Stomach (tissue), 9 donors: ENCODE results near the gene ZNF32. TPM values are rescaled to one million over a fixed set of nuclear protein-coding genes. Genes with fewer than 3 reads are reported as not detected.

Experiments used
- DNase-seq, 2 donors: peaks; one replicate each; pipeline versions ENCODE4 v3.0.0 to v3.0.0-alpha.2; 2013 to 2019
- H3K27ac ChIP-seq, 5 donors: fragments of 200-600 bp in 4 of 5; sonication (generic) in 4 of 5; one replicate each; pipeline ENCODE4 v1.5.1; 2013 to 2019; ENCODE audit warnings: mild to moderate bottlenecking in 1 of 5, moderate library complexity in 1 of 5
- H3K27me3 ChIP-seq, 3 donors: fragments of 200-600 bp; sonication (generic); one replicate each; pipeline ENCODE4 v1.5.1; 2017 to 2019; ENCODE audit warnings: mixed run types in 1 of 3
- H3K36me3 ChIP-seq, 4 donors: fragments of 200-600 bp; sonication (generic); 1 replicate in 3 of 4; 2 replicates in 1 of 4; pipeline ENCODE4 v1.5.1; 2016 to 2019
- H3K4me1 ChIP-seq, 4 donors: fragments of 200-600 bp; sonication (generic); one replicate each; pipeline ENCODE4 v1.5.1; 2016 to 2019
- H3K4me3 ChIP-seq, 4 donors: fragments of 200-600 bp; sonication (generic) in 3 of 4; one replicate each; pipeline ENCODE4 v1.5.1; 2016 to 2019; ENCODE audit warnings: mild to moderate bottlenecking in 1 of 4
- H3K9me3 ChIP-seq, 4 donors: fragments of 200-600 bp; sonication (generic); one replicate each; pipeline ENCODE4 v1.5.1; 2016 to 2019
- EP300 ChIP-seq: sonication (generic); formaldehyde crosslinking; IDR thresholded peaks from one replicate; pipeline ENCODE4 v1.6.1; 2017; ENCODE audit warnings: antibody characterized with exemption
- POLR2A ChIP-seq, 4 donors: fragments of 450-650 bp; IDR thresholded peaks; one replicate each; pipeline ENCODE4 v1.6.1; 2016; ENCODE audit warnings: antibody characterized with exemption in 4 of 4, control low read depth in 2 of 4, mild to moderate bottlenecking in 1 of 4, moderate library complexity in 1 of 4
- POLR2AphosphoS5 ChIP-seq, 3 donors: sonication (generic); formaldehyde crosslinking; IDR thresholded peaks; one replicate each; pipeline ENCODE4 v1.6.1; 2016; ENCODE audit warnings: antibody characterized with exemption in 3 of 3
- WGBS, 5 donors: extraction: QIAGEN DNeasy Blood & Tissue Kit in 3 of 5; methylation state at CpG; one replicate each; pipeline versions ENCODE4 v1.1.5 to v1.1.7; 2013 to 2018; 5-methylcytosine and 5-hydroxymethylcytosine counted together
- intact Hi-C: fragments of 100-400 bp; cut with DNase I; formaldehyde crosslinking; loops from one replicate; pipeline ENCODE4 v1.15.1; 2023; ENCODE audit warnings: low total_unique reads
- polyA plus RNA-seq, 3 donors: library from polyadenylated mRNA; stranded (reverse); fragments of 200-250 nt; gene quantifications; one replicate each; pipeline ENCODE4 v1.2.3, GENCODE V29; 2013
- total RNA-seq, 5 donors: library from RNA; depleted of rRNA; stranded (reverse); fragments of >200 nt; gene quantifications; one replicate each; pipeline versions ENCODE4 v1.1.0 to v1.2.3, GENCODE V29; 2014 to 2016
- TF ChIP-seq, protein P1 (sequence below), 7 experiments: fragments of 450-650 bp in 4 of 7; fragments of 200-600 bp in 3 of 7; sonication (generic) in 3 of 7; IDR thresholded peaks; one replicate each; pipeline ENCODE4 v1.5.1; 2016 to 2019; ENCODE audit warnings: antibody characterized with exemption in 7 of 7, control low read depth in 2 of 7, mild to moderate bottlenecking in 1 of 7
- donor health status: healthy with polysubstance abuse.
- donor health status: Bipolar disorder and iron deficiency.
- donor health status: healthy.

Gene ZNF32
- total and polyA plus RNA-seq, 8 donors: 8.7 to 75.9 (median 51.2) TPM

DNA sequence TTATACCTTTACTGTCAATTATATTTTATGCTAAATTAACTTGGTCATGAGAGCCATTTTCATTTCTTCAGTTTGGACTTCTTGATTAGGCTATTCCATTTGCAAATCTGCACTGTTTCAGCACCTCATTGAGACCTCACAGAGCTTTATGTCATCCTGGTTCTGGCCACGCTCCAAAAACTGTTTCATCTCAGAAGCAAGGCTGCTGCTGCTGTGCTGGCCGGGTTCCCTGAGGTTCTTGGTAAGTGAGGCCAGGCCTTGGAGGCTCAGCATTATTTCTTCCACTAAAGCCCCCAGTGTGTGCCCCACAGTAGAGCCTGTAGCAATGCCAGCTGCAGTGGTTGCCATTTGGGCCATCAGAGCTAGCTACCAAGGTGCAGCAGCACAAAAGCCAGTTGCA lies 50.2 kb downstream of the ZNF32 start:
- Histone ChIP-seq H3K4me3 (no peak overlapping the region), H3K36me3 (no peaks in the 10 kb centered on the region), H3K27ac (no peak overlapping the region), H3K27me3 (no peaks in the 10 kb centered on the region), H3K4me1 (peaks cover 0 to 17% (median 13%) of the 10 kb centered on the region in 4 donors), H3K9me3 (no peaks in the 10 kb centered on the region)
- intact Hi-C loops: no loop called here
- WGBS, 5 donors: 69 to 73% (median 71%) methylated on average over 2 of the region's 2 CpGs
- no peak for TF ChIP-seq POLR2A (IDR thresholded peaks at IDR 0.05)
- TF ChIP-seq EP300: no peak
- TF ChIP-seq, protein P1, sequence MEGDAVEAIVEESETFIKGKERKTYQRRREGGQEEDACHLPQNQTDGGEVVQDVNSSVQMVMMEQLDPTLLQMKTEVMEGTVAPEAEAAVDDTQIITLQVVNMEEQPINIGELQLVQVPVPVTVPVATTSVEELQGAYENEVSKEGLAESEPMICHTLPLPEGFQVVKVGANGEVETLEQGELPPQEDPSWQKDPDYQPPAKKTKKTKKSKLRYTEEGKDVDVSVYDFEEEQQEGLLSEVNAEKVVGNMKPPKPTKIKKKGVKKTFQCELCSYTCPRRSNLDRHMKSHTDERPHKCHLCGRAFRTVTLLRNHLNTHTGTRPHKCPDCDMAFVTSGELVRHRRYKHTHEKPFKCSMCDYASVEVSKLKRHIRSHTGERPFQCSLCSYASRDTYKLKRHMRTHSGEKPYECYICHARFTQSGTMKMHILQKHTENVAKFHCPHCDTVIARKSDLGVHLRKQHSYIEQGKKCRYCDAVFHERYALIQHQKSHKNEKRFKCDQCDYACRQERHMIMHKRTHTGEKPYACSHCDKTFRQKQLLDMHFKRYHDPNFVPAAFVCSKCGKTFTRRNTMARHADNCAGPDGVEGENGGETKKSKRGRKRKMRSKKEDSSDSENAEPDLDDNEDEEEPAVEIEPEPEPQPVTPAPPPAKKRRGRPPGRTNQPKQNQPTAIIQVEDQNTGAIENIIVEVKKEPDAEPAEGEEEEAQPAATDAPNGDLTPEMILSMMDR (IDR thresholded peaks at IDR 0.05): no peak
- no peak for TF ChIP-seq POLR2AphosphoS5 (IDR thresholded peaks at IDR 0.05)
- DNase-seq: peak in 1 of 2 donors; percentile 60

DNA sequence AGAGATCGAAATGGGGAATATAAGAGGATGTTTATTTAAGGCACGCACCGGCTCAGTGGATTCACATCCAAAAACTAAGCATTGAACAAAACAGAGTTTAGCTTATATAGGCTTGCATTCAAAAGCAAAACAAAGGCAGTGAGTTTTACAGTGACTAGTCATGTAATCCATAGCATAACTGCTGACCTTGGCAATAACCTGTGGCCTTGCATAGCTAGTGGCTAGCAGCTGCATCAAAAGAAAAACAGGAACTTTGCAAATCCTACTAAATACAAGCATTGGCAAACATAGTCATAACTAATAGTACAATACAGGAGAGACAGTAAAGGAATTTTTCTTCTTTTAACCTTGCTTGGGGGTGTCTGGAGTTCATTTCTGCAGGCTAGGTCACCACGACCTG lies 52.1 kb downstream of the ZNF32 start:
- intact Hi-C loops: no loop called here
- DNase-seq: no peak
- Histone ChIP-seq H3K4me1 (peaks cover 0 to 17% (median 13%) of the 10 kb centered on the region in 4 donors), H3K4me3 (no peak overlapping the region), H3K9me3 (peaks cover 0 to 4% (median 0%) of the 10 kb centered on the region in 4 donors), H3K27ac (no peak overlapping the region), H3K27me3 (no peaks in the 10 kb centered on the region), H3K36me3 (no peaks in the 10 kb centered on the region)
- 80 to 87% (median 85%) methylated on average over 4 of the region's 4 CpGs for WGBS, 5 donors
- TF ChIP-seq POLR2A (IDR thresholded peaks at IDR 0.05) (no peak), POLR2AphosphoS5 (IDR thresholded peaks at IDR 0.05) (no peak), EP300 (no peak)
- TF ChIP-seq, protein P1 (IDR thresholded peaks at IDR 0.05): no peak

DNA sequence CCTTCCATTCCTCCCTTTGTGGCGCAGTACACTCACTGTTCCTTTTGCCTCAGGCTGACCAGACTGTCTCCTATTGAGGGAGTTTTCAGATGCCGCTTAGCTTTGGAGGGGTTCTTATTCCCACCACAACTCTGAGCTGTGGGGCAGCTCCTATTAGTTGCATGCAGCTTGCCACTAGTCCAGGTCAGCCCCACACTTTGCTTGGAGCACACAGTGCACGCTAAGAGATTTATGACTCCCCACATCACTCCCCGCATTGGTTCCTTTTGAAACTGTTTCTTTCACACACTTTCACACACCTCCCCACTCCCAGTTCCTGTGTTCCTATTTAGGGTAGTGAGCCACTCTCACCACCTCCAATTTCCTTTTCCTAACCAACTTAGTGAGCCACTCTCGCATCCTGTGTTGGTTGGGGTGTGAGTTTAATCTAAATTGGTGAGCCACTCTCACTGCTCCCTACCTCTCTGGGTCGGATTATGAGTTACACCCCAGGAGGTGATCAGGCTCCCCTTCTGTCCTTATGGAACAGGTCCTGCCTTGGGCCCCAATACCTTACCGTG lies 52.9 kb downstream of the ZNF32 start:
- TF ChIP-seq POLR2A (IDR thresholded peaks at IDR 0.05): no peak
- TF ChIP-seq, protein P1 (IDR thresholded peaks at IDR 0.05): no peak
- no peak for TF ChIP-seq EP300
- no peak for TF ChIP-seq POLR2AphosphoS5 (IDR thresholded peaks at IDR 0.05)
- Histone ChIP-seq H3K36me3 (no peaks in the 10 kb centered on the region), H3K4me1 (peaks cover 0 to 17% (median 13%) of the 10 kb centered on the region in 4 donors), H3K27me3 (no peaks in the 10 kb centered on the region), H3K9me3 (peaks cover 0 to 9% (median 0%) of the 10 kb centered on the region in 4 donors), H3K27ac (no peak overlapping the region), H3K4me3 (no peak overlapping the region)
- no peak for DNase-seq
- intact Hi-C loops: no loop called here
- WGBS, 5 donors: 70 to 80% (median 74%) methylated on average over 6 to 7 of the region's 7 CpGs

DNA sequence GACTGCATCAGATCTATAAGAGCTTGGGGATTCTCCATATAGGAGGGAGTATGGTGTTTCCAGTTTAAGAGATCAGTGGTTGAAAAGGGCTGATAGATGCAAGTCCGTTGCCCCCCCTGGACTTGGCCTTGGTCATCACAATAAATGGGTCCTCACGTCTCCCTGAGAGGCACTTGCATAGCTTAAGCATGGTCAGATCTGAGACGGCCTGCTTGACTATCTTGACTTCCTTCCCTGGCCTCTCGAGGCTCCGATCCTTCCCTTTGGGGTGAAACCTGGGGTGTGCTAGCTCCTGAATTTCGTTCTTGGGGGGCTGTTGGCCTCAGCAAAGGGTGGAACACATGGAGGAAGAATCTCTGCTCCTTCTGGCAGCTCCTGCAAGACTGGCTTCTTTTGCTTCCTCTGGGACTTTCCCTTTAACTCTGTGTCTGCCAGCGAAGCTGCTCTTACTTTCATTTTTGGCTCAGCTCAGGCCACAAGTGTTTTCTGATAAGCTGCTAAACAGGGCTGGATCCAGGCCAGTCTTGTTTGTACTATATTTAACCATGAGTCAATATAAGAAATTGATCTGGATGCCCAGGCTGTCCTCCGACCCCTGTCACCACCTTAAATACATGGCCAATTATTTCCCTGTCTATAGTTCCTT lies 53.6 kb downstream of the ZNF32 start:
- peak overlapping the region; percentile 18 to 35 (median 30) for H3K4me3 ChIP-seq
- peak; percentile 46 to 80 for DNase-seq

More for the DNA sequence above, 53.6 kb downstream of the ZNF32 start:
- Histone ChIP-seq H3K27ac (no peak overlapping the region), H3K27me3 (no peaks in the 10 kb centered on the region), H3K9me3 (peaks cover 0 to 9% (median 0%) of the 10 kb centered on the region in 4 donors), H3K36me3 (no peaks in the 10 kb centered on the region), H3K4me1 (peaks cover 0 to 17% (median 13%) of the 10 kb centered on the region in 4 donors)
- TF ChIP-seq EP300 (no peak), POLR2AphosphoS5 (IDR thresholded peaks at IDR 0.05) (no peak), POLR2A (IDR thresholded peaks at IDR 0.05) (no peak)
- TF ChIP-seq, protein P1 (IDR thresholded peaks at IDR 0.05): no peak
- WGBS, 5 donors: 6 to 16% (median 7%) methylated on average over 6 to 8 of the region's 8 CpGs
- intact Hi-C loops: no loop called here

Other genes with a start within 250 kb of the ZNF32 start
- gene HNRNPF, start 239.7 kb downstream of the ZNF32 start, total RNA-seq: 100 to 1,000 TPM in 2 of 5 donors, 10 to 100 TPM in 3; 36.2 to 169 (median 87.0) TPM
- gene HNRNPF, start 239.7 kb downstream of the ZNF32 start, polyA plus RNA-seq: 100 to 1,000 TPM in 1 of 3 donors, 10 to 100 TPM in 2; 74.7 to 131 (median 87.5) TPM
- gene ZNF487, start 211.8 kb downstream of the ZNF32 start, total RNA-seq: 10 to 100 TPM in 1 of 5 donors, 1 to 10 TPM in 3, under 1 TPM in 1; 0.45 to 11.0 (median 4.8) TPM
- 1 to 10 TPM; 3.7 to 8.4 (median 4.3) TPM for gene ZNF487, start 211.8 kb downstream of the ZNF32 start, polyA plus RNA-seq
- 10 to 100 TPM in 1 of 5 donors, 1 to 10 TPM in 2, not detected in 2; 4.0 to 37.5 (median 5.2) TPM for gene ZNF239, start 74.3 kb downstream of the ZNF32 start, total RNA-seq
- 1 to 10 TPM; 1.4 to 1.9 (median 1.6) TPM for gene ZNF239, start 74.3 kb downstream of the ZNF32 start, polyA plus RNA-seq
- gene ZNF485, start 42.4 kb downstream of the ZNF32 start, total RNA-seq: 10 to 100 TPM in 1 of 5 donors, 1 to 10 TPM in 3, not detected in 1; 1.8 to 12.1 (median 5.0) TPM
- gene ZNF485, start 42.4 kb downstream of the ZNF32 start, polyA plus RNA-seq: 1 to 10 TPM; 1.8 to 2.6 (median 1.9) TPM